ENCODE results near the gene ZNF121.

- no peak for TF ChIP-seq CTCF (IDR thresholded peaks at IDR 0.05)
- TF ChIP-seq EZH2 (IDR thresholded peaks at IDR 0.05; ENCODE audit: borderline replicate concordance, insufficient read depth, low read depth, low read length, poor library complexity, severe bottlenecking): no peak
Observed at GRCh38 chr19:9547870-9548269, 36.4 kb downstream of the ZNF121 start.

All from B cell (primary cell).